ENCODE results near the gene SLC1A1. TPM values are rescaled to one million over a fixed set of nuclear protein-coding genes. Genes with fewer than 3 reads are reported as not detected.

The SLC1A1 gene
- total RNA-seq, result 1 to 10 TPM; 1.9 to 3.4 TPM
- long read RNA-seq, partial matches to known transcripts, result 0 of 4 reads
- long read RNA-seq, other reads (novel, unspliced or antisense), result 0 of 4 reads

DNA sequence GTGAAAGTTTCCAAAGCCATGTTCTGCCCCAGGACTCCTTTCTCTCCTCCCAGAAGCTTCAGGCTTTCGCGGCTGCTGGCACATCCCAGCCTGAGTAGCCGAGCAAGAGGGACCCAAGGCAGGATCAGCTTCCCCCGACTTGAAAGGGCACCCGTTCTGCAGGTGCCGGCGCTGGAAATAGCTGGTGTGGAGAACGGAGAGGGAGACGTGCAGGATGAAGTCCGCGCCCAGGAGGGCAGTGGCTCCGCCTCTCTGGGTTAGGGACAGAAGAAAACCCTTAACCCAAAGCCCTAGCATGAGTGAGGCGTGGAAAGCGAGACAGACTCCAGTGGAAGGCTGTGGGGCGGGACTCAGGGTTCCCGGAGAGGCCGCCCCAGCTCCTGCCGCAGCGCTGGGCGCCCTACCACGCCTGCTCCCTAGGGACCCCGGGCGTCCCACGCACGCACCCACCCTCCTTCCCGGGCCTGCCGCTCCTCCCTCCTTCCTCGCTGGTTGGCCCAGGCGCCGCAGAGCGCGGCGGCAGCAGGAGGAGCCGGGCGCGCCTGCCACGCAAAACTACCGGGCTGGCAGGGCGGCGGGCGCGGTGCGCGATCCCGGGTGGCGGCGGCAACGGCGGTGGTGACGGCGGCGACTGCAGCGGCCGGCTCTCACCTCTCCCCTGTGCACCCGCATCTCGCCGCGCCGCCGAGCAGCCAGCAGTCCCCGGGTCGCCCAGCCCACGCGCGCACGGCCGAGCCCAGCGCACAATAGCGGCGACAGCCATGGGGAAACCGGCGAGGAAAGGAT lies at the start of gene SLC1A1:
Gene SLC1A1 (plus strand): TSS at position 550 of the 786 bp plus-strand sequence. CDS start 212 bp downstream, at position 762.
- DNase-seq, result peak; percentile 71
- peak; percentile 92 to 93 for ATAC-seq
- intact Hi-C loops (cut with DNase I), result loop anchor here in 1 of 2 donors (10.0 kb wide), 2 partner anchors 65 to 95 kb away; no protein-coding TSS in a partner anchor

DNA sequence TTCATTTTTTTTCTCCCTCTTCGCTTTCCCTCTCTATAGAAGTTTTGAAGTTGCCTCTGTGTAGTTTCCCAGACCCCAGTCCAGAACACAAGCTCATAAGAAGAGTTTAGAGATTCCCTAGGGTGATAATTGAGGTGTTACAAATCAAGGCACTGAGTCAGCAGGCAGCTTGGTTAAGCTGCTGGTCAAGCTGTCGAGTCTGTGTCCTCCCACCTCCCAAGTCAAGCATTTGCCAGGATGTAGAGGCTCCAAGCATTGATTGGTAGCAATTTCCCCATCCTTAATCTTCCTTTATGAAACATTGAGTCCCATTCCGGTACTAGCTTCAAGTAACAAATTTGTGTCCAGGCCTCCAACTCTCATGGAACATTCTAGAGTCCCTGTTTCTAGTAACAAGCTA lies 47.5 kb upstream of the SLC1A1 start:
- DNase-seq (no peak), ATAC-seq (no peak)
- intact Hi-C loops (cut with DNase I), result no loop called here

DNA sequence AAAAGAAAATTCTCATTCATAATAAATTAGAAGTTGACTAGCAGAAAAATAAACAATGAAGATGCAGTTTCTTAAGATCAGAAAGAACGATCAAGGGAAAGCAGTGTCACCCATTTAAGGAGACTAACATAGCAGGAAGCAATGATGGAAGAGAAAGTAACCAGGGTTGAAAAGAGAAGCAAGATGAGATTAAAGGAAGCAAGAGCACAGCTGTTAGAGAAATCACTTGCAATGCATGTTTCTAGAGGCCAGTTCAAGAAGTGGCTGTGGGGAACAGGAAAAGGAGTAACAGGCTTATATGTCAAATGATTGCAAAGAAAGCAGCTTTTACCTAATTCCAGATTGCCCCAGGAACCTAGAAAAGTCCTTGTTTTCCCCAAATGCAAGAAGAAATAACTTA lies 46.8 kb upstream of the SLC1A1 start:
- ATAC-seq, result no peak
- DNase-seq, result no peak
- intact Hi-C loops (cut with DNase I), result no loop called here

DNA sequence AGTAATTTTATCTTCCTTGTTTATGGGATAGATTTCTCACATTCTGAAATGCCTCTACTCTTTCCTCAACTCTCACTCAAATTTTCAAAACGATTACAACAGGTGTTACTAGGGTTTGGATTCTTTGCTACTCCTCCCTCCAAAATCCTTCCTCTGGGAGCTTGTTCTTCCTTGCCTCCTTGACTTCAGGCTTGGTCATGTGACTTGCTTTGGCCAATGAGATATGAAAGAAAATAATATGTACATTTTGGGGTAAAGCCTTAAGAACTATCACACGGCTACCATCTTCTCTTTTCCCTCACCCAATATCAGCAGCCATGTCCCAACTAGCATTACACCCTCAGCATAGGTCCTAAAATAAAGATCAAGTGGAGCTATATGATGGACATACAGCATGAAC lies 28.8 kb upstream of the SLC1A1 start:
- DNase-seq (no peak), ATAC-seq (no peak)
- intact Hi-C loops (cut with DNase I), result no loop called here

DNA sequence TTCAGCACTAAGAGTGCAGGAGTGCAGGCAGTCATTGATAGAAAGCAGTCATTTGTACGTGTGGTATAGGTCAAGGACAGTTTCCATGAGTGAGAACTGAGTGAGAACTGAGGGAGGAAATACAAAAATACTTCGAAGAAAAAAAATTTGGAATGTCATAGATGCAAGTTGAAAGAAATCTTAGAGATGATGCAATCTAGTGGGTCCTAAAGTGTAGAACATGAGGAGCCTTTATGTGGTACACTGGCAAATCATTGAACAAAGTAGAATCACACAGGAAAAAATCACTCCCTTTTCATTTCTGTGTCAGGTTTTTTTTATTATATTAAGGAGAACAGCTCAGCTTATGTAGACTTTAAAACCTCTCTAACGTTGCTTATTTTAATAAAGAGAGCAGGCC lies 26.4 kb upstream of the SLC1A1 start:
- no peak for ATAC-seq
- intact Hi-C loops (cut with DNase I), result no loop called here

DNA sequence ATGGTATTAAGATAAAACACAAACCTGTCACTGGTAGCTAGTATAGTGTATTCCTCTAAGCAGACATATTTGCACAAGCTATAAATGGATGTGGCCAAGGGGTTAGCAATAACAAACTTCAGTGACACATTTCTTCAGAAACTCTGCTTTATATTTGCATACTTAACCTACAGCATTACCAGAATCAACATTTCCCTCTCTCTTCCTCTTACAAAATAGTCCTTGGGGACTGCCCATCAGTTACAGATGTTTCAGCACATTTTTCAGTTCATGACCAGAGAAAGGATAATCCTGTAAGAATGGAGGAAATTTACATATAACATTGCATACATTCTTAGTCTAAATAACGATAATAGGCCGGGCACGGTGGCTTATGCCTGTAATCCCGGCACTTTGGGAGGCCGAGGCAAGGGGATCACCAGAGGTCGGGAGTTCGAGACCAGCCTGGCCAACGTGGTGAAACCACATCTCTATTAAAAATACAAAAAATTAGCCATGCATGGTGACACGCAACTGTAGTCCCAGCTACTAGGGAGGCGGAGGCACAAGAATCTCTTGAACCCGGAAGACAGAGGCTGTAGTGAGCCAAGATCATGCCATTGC lies 25.3 kb upstream of the SLC1A1 start:
- no peak for DNase-seq
- intact Hi-C loops (cut with DNase I), result no loop called here
- ATAC-seq, result no peak

More for the DNA sequence above, 26.4 kb upstream of the SLC1A1 start:
- DNase-seq, result no peak

DNA sequence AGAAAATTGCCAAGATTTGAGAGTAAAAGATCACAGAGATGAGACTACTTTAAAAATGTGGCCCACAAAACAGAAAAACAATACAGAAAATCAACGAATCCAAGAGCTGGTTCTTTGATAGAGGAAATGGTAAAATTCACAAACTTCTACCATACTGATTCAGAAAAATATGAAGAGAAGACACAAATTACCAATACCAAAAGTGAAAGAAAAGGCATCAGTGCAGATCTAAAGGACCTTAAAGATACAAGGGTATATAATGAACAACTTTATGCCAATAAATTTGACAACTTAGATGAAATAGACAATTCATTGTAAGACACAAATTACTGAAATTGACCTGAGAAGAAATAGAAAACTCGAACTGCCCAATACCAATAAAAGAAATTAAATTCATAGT lies 24.4 kb upstream of the SLC1A1 start:
- DNase-seq (no peak), ATAC-seq (no peak)
- intact Hi-C loops (cut with DNase I), result no loop called here

DNA sequence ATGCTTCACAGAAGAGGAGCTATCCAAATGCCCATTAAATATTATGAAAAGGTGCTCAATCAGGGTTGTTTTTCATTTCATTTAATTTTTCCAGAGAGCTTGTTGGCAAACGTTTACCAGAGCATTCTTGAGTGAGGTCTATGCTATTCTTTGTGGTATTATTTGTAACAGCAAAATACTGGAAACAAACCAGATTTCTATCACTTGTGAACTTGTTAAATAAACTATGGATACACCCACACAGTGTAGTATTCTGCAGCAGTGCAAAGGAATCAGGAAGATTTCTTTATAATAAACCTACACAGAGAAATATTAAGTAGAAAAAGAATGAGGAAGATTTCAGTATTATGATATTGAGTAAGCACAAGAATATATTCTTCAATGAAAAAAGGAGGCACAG lies 15.0 kb upstream of the SLC1A1 start:
- ATAC-seq, result no peak
- DNase-seq, result no peak
- intact Hi-C loops (cut with DNase I), result no loop called here

DNA sequence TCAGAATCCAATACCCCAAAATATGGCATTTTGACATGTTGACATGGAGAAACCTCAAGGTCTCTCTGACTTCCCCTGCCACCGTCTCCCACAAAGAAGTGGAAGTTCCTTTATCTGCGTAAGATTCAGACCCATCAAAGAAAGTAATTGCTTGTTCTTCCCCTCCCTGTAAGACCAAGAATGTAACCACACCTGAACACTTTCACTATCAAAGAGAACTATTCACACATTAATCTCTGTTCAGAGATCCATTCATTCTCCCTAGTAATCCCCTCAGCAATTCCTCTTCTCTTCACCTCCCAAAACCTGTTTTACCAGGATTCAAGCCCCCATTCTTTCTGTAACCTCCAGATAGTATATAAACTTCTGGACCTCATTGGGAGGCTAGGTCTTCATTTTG lies 4.1 kb upstream of the SLC1A1 start:
- DNase-seq, result no peak
- intact Hi-C loops (cut with DNase I), result loop anchor here in 1 of 2 donors (10.0 kb wide), 1 partner anchor 91 kb away; no protein-coding TSS in a partner anchor
- ATAC-seq, result no peak

DNA sequence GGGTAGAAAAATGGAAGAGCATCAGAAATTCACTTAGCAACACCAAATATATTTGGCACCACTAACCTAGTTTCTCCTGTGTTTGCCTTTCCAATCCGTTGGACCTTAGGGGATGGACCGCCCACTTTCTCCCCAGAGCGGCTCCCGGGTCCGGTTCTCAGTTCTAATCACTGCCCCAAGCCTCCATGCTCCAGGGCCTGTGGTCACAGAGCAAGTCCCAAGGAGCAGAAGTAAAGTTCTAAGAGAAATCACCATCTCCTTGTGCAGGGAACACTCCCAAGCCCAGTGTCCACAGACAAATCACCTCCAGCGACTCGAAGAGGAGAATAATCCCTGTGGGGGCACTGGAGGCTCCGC lies 728 bp upstream of the SLC1A1 start:
- DNase-seq (peak; percentile 49), ATAC-seq (peak; percentile 71 to 76)
- intact Hi-C loops (cut with DNase I), result loop anchor here in 1 of 2 donors (10.0 kb wide), 1 partner anchor 95 kb away; no protein-coding TSS in a partner anchor

DNA sequence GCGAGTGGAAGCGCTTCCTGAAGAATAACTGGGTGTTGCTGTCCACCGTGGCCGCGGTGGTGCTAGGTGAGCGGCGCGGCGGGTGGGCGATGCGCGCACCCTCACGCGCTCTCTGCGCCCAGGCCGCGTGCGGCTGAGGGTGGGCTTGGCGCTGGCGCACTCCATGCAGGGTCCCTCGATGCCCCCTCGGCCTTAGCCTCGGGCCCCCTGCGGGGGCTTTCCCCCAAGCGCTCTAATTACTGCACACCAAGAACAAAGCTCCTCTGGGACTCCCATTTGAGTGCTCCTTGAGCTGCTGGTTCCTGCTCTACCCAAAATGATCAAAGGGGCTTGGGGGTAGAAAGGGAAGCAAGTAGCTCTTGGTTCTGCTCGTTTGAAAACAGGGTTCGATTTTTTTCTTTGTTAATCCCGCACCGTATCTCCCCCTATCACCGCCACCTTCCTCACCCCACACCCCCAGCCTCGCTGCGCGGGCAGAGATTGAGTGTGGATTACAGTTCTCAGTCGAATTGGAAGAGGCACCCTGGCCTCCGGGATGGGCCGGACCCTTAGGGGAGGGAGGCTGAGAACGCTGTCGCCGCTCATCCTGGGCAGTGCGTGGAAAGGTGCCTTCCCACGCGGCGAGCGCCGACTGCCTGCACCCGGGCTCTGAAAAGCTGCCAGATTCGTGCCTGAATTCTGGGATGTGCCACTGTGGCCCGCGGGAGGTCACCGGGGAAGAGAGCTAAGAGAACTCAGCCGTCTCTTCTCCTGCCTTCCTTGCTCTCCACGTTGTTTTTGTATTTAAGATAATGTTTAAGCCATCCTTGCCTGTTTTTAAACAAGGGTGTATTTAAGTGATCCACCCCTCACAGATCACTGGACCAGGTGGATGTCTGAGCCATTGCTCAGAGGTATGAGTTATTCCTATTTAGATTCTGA lies 697 bp downstream of the SLC1A1 start:
- intact Hi-C loops (cut with DNase I), result loop anchor here in 1 of 2 donors (10.0 kb wide), 1 partner anchor 64 kb away; no protein-coding TSS in a partner anchor
- DNase-seq (peak; percentile 26), ATAC-seq (peak in 1 of 2 donors; percentile 8)

DNA sequence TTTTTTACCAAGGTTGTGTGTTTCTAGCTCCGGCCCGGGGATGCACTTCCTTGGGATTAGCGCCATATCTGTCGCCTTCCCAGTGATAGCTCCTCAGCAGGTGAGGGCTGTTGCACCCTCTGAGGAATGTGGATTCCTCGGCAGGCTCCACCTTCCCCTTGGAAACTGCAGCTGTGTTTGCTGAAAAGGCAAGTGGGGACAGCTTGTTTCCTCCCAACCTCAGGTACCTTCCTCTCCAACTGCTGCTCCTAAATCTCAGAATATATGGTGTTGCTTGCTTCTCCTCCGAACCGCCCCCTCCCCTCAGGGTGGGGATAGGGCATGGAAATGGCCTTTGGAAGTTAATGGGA lies 1.3 kb downstream of the SLC1A1 start:
- intact Hi-C loops (cut with DNase I), result loop anchor here in 1 of 2 donors (10.0 kb wide), 1 partner anchor 63 kb away; no protein-coding TSS in a partner anchor
- DNase-seq, result no peak
- ATAC-seq, result no peak

DNA sequence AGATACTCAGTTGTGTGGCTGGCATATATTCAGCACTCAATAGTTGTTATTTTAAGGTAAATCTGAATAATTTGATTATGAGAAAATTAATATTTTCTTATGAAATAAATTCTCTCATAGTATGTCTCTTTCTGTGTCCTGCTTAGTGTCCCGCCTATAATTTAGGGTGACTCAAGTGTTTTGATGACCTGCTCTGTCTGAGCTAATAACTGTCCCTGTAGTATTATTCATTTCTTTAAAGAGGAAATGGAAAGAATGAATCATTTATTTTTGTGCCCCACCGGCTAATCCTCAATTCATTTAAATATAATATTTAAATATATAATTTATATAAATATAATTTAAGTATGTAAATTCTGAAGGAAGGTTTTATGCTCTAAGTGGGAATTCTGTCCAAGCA lies 4.1 kb downstream of the SLC1A1 start:
- ATAC-seq (no peak), DNase-seq (no peak)
- intact Hi-C loops (cut with DNase I), result loop anchor here in 1 of 2 donors (10.0 kb wide), 1 partner anchor 60 kb away; no protein-coding TSS in a partner anchor

DNA sequence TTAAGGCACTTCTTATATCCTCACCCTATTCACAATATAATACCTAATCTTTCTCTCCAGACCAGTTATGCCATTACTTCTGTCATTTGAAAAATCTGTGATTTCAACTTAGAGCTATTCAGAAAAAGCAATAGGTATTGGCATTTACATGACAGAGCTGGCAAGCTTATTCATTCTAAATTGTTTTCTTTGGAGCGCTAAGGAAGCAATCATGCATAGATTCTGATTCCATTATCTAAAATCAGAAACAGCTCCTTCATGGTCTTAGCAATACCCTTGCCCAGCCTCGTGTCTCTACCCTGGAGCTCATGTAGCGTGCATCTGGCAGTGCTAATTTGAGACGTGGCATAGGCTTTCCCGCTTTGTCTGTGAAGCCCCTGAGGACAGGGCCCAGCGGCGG lies 4.5 kb downstream of the SLC1A1 start:
- intact Hi-C loops (cut with DNase I), result loop anchor here in 1 of 2 donors (10.0 kb wide), 1 partner anchor 60 kb away; no protein-coding TSS in a partner anchor

DNA sequence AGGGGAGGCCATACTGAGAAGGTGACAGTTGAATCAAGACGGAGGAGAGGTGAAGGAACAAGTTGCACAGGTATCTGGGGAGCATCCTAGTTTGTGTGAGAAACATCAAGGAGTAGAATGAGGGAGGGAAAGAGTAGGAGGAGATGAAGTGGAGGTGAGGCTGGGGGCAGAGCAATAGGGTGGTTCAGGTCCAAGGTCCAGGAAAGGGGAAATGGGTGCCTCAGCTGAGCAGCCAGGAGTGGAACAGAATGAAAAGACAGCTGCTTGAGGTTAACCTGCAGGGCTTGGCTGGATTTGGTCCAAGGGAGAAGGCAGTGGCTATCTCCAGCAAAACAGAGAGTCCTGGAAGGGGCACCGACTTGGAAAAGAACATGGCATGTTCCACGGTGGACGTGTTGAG lies 5.3 kb downstream of the SLC1A1 start:
- intact Hi-C loops (cut with DNase I), result loop anchor here in 1 of 2 donors (10.0 kb wide), 1 partner anchor 59 kb away; no protein-coding TSS in a partner anchor
- no peak for DNase-seq
- ATAC-seq, result no peak

More for the DNA sequence above, 4.5 kb downstream of the SLC1A1 start:
- ATAC-seq, result no peak
- DNase-seq, result no peak

DNA sequence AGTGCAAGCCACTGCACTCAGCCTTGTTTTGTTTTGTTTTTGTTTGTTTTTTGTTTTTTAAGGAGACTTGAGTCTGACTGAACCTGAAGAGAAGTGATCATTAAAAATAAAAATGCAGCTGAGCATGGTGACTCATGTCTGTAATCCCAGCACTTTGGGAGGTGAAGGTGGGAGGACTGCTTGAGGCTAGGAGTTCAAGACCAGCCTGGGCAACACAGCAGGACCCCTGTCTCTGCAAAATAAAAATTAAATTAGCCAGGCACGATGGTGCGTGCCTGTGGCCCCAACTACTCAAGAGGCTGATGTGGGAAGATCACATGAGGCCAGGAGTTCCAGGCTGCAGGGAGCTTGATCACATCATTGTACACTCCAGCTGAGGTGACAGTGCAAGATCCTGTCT lies 6.2 kb downstream of the SLC1A1 start:
- ATAC-seq (no peak), DNase-seq (no peak)
- intact Hi-C loops (cut with DNase I), result loop anchor here in 1 of 2 donors (10.0 kb wide), 1 partner anchor 58 kb away; no protein-coding TSS in a partner anchor

DNA sequence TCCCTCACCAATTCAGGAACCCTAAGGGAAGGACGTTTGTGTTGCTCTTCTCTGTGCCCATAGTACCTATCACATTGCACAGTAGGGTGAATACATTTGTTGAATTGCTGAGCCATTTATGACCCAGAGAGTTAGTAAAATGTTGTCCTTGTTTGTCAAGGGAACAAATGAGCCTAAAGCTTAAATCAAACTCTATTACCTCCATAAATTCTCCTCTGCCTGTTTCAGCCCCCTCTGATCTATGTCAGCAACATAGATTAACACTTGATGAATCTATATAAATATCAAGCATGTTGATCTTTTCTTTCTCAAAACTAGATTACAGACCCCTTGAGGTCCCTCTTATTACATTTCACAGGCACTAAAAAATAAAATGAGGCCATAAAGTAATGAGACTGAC lies 7.1 kb downstream of the SLC1A1 start:
- intact Hi-C loops (cut with DNase I), result loop anchor here in 1 of 2 donors (10.0 kb wide), 1 partner anchor 57 kb away; no protein-coding TSS in a partner anchor
- DNase-seq, result no peak
- no peak for ATAC-seq

DNA sequence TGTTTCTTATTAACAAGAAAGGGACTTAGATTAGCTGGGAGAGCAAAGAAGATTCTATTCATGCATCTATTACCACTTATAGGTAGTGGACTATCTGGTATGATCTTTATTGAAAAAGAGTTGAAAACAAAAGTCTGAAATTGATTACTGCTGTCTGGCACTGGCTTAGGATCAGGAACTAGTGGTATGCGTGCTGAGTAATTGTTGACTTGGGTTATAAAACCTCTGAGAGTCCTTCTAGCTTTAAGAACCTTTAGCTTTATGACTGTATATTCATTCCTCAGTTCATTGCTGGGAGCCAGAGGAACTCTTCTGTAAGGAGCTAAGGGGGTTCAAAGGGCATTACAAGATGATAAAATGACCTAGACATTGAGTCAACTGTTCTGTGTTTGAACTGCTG lies 7.6 kb downstream of the SLC1A1 start:
- DNase-seq, result no peak
- intact Hi-C loops (cut with DNase I), result loop anchor here in 1 of 2 donors (10.0 kb wide), 1 partner anchor 57 kb away; no protein-coding TSS in a partner anchor
- ATAC-seq, result no peak

DNA sequence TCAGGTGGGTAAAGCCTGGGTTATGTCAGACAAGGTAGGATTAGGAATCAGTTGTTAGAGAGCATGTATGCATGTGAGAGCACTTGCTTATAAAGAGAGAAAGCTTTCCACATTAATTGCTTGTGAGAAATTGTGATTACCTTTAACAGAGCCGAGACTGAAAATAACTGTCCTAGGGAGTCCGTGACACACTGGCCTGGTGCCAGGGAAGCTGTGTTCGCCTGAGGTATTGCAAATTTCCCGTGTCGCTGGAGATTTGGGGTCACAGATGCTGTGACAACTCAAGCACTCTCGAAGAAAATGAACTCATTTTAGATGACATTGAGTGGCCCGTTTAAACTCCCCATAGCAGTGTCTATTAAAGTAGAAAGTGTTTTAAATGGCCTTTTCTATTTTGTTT lies 9.6 kb downstream of the SLC1A1 start:
- intact Hi-C loops (cut with DNase I), result loop anchor here in 1 of 2 donors (10.0 kb wide), 1 partner anchor 55 kb away; no protein-coding TSS in a partner anchor
- DNase-seq, result peak; percentile 26
- no peak for ATAC-seq
